22Rv1 (cell line): ENCODE data around the gene ACTRT2.

Source experiments
- CTCF ChIP-seq: fragments of 450-650 bp; IDR thresholded peaks from 2 replicates; pipeline ENCODE4 v1.5.1; 2017; ENCODE audit warnings: mild to moderate bottlenecking
- ZFX ChIP-seq: fragments of 450-650 bp; IDR thresholded peaks from 2 replicates; pipeline ENCODE4 v1.6.1; 2017; ENCODE audit warnings: antibody characterized with exemption, borderline replicate concordance

GRCh38 chr1:3029481-3029961 lies 8.3 kb downstream of the ACTRT2 start:
- TF ChIP-seq CTCF (no peak), ZFX (no peak)
